K562 (cell line): ENCODE data around the gene RAI1. TPM values are rescaled to one million over a fixed set of nuclear protein-coding genes. Genes with fewer than 3 reads are reported as not detected.

Experiments used
- CTBP1 ChIP-seq: fragments of 450-650 bp; IDR thresholded peaks from 2 replicates; pipeline ENCODE4 v1.6.1; 2016; ENCODE audit warnings: borderline replicate concordance
- NCOR1 ChIP-seq: fragments of 450-650 bp; IDR thresholded peaks from 2 replicates; pipeline ENCODE4 v1.6.1; 2016; ENCODE audit warnings: mild to moderate bottlenecking, moderate library complexity
- NFIC ChIP-seq: fragments of 450-650 bp; IDR thresholded peaks from 2 replicates; pipeline ENCODE4 v1.6.1; 2017; ENCODE audit warnings: mild to moderate bottlenecking, inconsistent platforms
- polyA plus RNA-seq, 8 experiments: library from polyadenylated mRNA; depleted of rRNA in 4 of 8; stranded (reverse) in 5 of 8; unstranded in 3 of 8; fragments of >200 nt; fragmentation: Nextera tagmentation in 2 of 8; fragmentation: Illumina TruSeq in 1 of 8; extraction: Ambion mirVana in 2 of 8; extraction: Trizol in 1 of 8; gene quantifications; 2 replicates each; pipeline versions ENCODE4 v1.2.1 to v1.2.3, GENCODE V29; 2011 to 2014; ENCODE audit warnings: inconsistent platforms in 1 of 8, missing spikeins in 1 of 8
- total RNA-seq, 7 experiments: library from RNA; depleted of rRNA in 6 of 7; stranded (reverse); fragments of >200 nt in 6 of 7; fragmentation: Illumina TruSeq in 2 of 7; extraction: Trizol in 2 of 7; gene quantifications; 2 replicates each; pipeline versions ENCODE4 v1.2.1 to v1.2.3, GENCODE V29; 2011 to 2021; ENCODE audit warnings: low replicate concordance in 1 of 7
- TF ChIP-seq, protein P1 (sequence below), 3 experiments: IDR thresholded peaks in 2 of 3; conservative IDR thresholded peaks in 1 of 3; 2 replicates each; pipeline ENCODE4 v1.5.1; 2011 to 2012; ENCODE audit warnings: low read length in 3 of 3, mild to moderate bottlenecking in 3 of 3, control low read depth in 2 of 3, improper control_type of control experiment in 1 of 3, inconsistent platforms in 1 of 3, low read depth in 1 of 3, mixed read lengths in 1 of 3, moderate library complexity in 1 of 3; ENCODE audit not compliant: insufficient read depth in 2 of 3
- TF ChIP-seq, protein P2 (sequence below): IDR thresholded peaks from 3 replicates; pipeline ENCODE4 v1.6.1; 2011; ENCODE audit warnings: borderline replicate concordance, mild to moderate bottlenecking; ENCODE audit not compliant: insufficient read length, insufficient read depth
- TF ChIP-seq, protein P3 (sequence below): fragments of 450-650 bp; IDR thresholded peaks from 2 replicates; pipeline ENCODE4 v1.6.1; 2014; ENCODE audit warnings: low read depth, mild to moderate bottlenecking, moderate library complexity, borderline replicate concordance

RAI1 gene
- total and polyA plus RNA-seq, 9 of the 15 experiments (the other 6 are each of a cell fraction or from before 2014, with no cell fraction given): 0.68 to 19.9 (median 5.5) TPM

DNA sequence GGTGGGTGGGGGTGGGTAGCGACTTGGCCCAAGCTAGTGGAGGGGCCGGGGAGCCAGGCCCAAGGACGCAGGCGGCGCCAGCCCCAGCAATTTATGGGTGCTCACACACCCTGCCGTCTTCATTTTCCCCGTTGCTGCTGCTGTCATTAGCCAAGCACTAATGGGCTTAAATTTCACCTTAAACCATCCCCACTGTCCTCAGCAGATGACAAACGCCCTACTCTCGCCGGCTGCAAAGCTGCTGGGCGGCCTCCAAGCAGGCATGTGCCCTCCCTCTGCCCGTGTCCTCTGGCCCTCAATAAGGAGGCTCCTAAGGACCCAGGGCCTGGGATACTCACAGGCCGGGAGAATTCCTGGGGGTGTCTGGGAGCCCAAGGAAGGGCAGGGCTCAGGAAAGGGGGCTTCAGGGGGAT, 89.4 kb downstream of the RAI1 start (continued):
- TF ChIP-seq, protein P1, sequence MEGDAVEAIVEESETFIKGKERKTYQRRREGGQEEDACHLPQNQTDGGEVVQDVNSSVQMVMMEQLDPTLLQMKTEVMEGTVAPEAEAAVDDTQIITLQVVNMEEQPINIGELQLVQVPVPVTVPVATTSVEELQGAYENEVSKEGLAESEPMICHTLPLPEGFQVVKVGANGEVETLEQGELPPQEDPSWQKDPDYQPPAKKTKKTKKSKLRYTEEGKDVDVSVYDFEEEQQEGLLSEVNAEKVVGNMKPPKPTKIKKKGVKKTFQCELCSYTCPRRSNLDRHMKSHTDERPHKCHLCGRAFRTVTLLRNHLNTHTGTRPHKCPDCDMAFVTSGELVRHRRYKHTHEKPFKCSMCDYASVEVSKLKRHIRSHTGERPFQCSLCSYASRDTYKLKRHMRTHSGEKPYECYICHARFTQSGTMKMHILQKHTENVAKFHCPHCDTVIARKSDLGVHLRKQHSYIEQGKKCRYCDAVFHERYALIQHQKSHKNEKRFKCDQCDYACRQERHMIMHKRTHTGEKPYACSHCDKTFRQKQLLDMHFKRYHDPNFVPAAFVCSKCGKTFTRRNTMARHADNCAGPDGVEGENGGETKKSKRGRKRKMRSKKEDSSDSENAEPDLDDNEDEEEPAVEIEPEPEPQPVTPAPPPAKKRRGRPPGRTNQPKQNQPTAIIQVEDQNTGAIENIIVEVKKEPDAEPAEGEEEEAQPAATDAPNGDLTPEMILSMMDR (IDR thresholded peaks at IDR 0.05 in 2 of 3, conservative IDR thresholded peaks at IDR 0.05 in 1 of 3; ENCODE audit: insufficient read depth in 2 of 3, low read depth in 1 of 3, low read length in 3 of 3): no peak
- TF ChIP-seq, protein P2, sequence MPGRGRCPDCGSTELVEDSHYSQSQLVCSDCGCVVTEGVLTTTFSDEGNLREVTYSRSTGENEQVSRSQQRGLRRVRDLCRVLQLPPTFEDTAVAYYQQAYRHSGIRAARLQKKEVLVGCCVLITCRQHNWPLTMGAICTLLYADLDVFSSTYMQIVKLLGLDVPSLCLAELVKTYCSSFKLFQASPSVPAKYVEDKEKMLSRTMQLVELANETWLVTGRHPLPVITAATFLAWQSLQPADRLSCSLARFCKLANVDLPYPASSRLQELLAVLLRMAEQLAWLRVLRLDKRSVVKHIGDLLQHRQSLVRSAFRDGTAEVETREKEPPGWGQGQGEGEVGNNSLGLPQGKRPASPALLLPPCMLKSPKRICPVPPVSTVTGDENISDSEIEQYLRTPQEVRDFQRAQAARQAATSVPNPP: no peak
- TF ChIP-seq NCOR1: no peak
- no peak for TF ChIP-seq CTBP1
- TF ChIP-seq, protein P3, sequence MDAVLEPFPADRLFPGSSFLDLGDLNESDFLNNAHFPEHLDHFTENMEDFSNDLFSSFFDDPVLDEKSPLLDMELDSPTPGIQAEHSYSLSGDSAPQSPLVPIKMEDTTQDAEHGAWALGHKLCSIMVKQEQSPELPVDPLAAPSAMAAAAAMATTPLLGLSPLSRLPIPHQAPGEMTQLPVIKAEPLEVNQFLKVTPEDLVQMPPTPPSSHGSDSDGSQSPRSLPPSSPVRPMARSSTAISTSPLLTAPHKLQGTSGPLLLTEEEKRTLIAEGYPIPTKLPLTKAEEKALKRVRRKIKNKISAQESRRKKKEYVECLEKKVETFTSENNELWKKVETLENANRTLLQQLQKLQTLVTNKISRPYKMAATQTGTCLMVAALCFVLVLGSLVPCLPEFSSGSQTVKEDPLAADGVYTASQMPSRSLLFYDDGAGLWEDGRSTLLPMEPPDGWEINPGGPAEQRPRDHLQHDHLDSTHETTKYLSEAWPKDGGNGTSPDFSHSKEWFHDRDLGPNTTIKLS: no peak
- TF ChIP-seq NFIC: no peak
